NK-92 (cell line): ENCODE measurements around the gene KCNIP4.

ENCODE experiments used
- DNase-seq: peaks from one replicate; lab custom pipeline; 2025; ENCODE audit not compliant: unreplicated experiment; lab: John Stamatoyannopoulos, UW

KCNIP4 gene

GRCh38 chr4:21474195-21474594, 474.4 kb downstream of the KCNIP4 start:
- no peak for DNase-seq

DNA sequence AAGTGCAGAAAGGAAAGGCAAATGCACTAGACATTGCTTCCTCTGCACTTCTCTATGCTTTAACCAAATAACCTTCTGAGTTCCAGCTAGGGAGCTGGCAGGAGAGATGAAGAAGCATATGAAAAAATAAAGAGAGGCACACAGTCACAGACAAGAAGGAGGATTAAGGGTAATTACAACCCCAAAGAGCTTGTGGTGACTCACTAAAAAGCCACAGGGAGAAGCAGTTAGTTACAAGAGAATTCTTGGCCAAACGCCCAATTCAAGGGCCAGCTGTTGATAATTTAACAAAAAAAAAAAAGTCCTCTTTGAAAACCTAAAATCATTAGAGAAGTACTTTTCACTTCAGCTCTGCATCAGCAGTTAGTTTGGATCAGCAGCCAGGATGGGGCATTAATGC, 478.0 kb downstream of the KCNIP4 start:
- DNase-seq = no peak

GRCh38 chr4:21469438-21470300, 478.9 kb downstream of the KCNIP4 start:
- no peak for DNase-seq

GRCh38 chr4:21467551-21467950, 481.0 kb downstream of the KCNIP4 start:
- no peak for DNase-seq

DNA sequence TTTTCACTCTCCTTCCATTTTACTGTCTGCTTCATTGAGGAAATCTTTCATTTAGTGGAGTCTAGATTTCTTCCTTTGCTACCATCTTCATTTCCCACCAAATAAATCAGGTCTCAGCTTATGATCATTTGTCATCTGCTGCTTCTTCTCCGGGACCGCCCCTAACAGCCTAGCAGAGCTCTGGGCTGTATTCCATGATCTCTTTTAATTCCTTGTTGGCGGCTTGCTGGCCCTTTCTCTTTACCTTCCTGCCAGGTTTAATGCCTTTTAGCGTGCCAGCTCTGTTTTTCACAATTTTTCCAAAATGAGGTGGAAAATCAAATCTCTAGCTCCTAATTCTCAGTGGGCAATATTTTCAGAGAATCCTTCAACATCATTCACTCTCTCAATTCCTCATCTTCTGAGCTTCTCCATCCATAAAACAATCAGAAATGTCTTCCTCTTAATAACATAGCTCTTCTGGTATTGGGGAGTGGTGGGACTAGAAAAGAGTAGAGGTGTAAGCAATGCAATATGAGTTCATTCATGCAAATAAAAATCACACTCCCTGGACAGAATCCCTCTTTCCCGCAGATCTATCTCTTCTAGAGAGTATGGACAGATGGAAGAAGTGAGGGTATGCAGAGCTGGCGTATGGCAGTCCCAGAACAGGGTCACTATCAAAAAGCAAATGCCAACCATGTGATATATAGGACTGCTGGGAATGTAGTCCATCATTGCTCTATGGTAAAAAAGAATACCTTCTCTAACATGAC, 491.3 kb downstream of the KCNIP4 start:
- no peak for DNase-seq

DNA sequence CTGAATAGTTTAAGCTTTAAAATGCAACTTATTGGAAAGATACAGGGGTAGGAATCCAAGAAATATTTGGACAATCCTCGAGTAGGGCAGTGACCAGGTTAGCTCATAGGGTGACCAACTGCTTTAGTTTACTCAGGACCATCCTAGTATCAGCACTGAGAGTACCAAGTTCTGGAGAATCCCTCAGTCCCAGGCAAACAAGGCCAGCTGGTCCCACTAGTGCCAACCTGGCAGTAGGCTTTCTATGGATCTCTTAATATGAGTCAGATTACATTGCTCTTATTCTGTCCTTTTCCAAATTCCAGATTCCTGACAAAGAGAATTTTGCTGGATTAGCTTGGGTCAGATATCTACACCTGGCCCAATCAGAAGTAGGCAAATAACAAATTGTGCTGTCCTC, 493.7 kb downstream of the KCNIP4 start:
- no peak for DNase-seq

GRCh38 chr4:21454201-21454600, 494.4 kb downstream of the KCNIP4 start:
- no peak for DNase-seq

DNA sequence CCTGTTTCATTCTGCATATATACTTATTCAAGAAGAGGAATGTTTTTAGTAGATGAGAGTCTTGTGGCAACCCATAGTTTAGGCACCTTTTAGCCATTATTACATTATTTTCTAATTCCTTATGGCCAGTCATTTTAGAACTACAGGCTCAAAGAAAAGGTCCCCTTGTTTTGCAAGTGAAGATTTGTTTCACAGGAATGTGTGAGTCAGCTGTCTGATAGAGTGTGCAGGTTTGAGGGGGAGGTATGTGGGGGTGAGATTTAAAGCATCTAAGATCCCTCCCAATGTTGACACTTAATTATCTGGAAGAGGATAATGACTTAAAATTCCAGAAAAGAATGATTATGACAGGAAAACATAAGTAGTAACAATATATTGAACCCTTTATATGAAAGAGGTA, 495.6 kb downstream of the KCNIP4 start:
- DNase-seq = no peak

GRCh38 chr4:21451032-21451431, 497.5 kb downstream of the KCNIP4 start:
- no peak for DNase-seq

DNA sequence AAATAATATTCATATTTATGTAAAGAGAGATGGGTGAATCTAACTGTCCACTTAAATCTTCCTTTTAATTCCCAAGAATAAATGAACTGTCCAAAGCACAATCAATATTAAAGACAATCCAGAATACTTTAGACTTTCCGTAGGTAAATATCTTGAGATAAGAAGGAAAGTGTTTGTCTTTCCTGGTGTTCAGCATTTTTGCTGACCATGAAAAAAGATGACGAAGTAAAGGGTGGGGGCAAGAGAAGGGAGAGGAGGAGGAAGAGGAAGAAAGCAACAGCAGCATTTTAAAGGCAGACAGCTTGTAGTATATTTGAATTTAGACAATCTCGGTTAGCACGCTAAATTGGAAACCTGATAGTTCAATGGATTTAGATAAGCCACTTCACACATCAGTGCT, 498.2 kb downstream of the KCNIP4 start:
- no peak for DNase-seq

DNA sequence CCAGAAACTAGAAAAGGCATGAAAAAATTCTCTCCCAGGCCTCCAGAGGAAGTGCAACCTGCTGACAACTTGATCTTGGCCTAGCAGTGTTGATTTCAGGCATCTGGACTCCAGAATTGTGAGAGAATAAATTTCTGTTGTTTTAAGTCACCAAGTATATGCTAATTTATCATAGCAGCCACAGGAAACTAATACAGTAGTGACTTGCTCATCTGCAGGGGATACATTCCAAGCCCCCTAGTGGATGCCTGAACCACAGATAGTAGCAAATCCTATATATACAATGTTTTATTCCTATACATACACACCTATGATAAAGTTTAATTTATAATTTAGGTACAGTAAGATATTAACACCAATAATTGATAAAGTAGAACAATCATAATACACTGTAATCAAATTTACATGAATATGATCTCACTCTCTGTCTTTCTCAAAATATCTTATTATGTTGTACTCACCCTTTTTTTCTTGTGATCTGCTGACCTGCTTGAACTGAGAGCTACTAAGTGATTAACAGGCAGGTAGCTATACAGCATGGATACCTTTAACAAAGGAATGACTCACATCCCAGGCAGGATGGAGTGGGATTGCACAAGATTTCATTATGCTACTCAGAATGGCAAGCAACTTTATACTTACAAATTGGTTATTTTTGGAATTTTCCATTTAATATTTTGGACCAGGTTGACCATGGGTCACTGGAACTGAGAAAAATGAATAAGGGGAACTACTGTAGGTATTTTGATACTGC, 501.1 kb downstream of the KCNIP4 start:
- no peak for DNase-seq

GRCh38 chr4:21420166-21420565, 528.4 kb downstream of the KCNIP4 start:
- no peak for DNase-seq

GRCh38 chr4:21415728-21416127, 532.8 kb downstream of the KCNIP4 start:
- no peak for DNase-seq

DNA sequence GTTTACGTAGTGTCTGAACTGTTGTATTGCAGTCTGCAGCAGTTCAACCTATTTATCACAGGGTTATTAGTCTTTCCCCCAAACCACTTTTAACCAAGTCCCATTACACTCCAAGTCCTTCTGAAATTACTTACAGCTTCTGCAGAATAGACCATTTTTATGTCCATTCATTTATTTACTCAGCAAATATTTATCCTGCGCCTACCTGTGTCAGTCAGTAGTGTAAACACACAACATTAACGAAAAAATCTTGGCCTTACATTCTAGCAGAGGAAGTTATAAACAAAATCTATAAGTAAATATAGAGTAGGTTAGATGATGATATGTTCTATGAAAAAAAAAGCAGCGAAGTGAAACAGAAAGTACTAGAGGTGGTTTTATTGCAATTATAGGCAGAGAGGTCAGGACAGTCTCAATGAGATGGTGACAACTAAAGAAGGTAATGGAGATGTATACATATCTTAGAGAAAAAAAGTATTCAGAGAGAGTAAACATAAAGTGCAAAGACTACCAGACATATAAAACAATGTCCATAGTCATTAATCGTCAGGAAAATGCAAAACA, 534.7 kb downstream of the KCNIP4 start:
- DNase-seq = no peak

GRCh38 chr4:21411086-21411485, 537.5 kb downstream of the KCNIP4 start:
- no peak for DNase-seq

GRCh38 chr4:21410372-21410771, 538.2 kb downstream of the KCNIP4 start:
- no peak for DNase-seq

GRCh38 chr4:21387683-21388082, 560.9 kb downstream of the KCNIP4 start:
- no peak for DNase-seq

DNA sequence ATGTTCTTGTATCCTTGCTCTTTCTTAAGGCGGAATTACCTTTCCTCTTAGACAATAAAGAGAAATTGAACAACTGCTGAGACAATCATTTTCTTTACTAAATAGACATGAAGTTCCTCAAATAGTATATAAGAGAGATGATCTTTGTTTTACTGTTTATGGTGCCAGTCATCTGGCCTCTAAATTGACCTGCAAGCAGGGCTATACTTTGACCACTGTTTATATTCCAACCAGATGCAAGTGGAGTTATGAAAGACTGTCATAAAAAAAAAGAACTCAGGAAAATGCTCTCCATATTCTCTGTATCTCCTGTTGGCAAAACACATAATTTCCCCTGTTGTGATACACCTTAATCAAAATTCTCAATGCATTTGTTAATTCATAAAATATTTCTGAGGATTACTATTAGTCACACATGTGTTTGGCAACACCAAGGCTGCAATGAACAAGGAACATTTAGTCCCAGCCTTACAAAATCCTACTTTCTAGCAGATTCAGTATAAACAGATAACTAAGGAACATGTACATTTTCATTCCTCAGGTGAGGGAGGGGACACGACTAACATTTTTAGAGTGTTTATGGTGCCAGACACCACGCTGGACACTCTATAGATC, 562.3 kb downstream of the KCNIP4 start:
- no peak for DNase-seq

DNA sequence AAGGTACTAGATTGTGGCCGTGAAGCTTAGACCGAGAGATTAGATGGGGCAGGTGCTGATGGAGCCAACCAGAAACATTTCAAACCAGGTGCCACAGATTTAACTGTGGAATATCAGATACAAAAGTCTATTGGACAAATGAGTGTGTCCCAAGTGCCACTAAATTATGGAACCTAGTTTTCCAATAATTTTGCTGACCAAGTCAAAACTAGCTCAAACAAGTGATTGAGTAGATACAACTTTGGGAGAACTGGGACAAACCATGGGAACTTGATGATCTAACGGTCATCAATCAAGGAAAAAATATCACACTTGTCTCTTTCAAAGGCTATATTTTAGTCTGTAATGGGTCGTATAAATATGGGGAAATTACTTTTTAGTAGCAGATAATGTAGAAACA, 562.9 kb downstream of the KCNIP4 start:
- DNase-seq = no peak

DNA sequence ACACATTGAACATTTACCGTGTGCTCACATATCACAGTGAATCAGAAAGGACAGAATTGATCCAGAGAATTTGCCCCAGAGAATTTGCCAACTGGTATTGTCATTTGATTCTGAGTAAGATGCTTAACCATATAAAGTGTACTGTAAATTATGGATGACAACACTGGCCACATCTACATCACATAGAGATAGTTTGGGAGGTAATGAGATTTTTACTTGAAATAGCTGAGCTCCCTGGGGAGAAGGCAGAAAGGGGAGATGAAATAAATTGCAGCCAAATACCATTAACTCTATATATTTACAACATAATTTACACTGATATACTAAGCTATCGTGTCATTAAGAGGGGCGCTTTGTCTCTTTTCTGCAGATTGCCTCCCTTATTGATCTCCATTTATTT, 564.0 kb downstream of the KCNIP4 start:
- no peak for DNase-seq

- no peak for DNase-seq
Observed at GRCh38 chr4:21380861-21381260, 567.7 kb downstream of the KCNIP4 start.
